D721Med (cell line): ENCODE measurements around the gene PTGES2.

Experiments used
- DNase-seq: peaks from one replicate; pipeline ENCODE4 v3.0.0; 2011; ENCODE audit warnings: low spot score; ENCODE audit not compliant: insufficient read length
- FAIRE-seq: peaks from 2 replicates; lab custom pipeline; 2011; peaks lifted over from hg19 to GRCh38; lab: Jason Lieb, UNC
- TF ChIP-seq, protein P1 (sequence below): IDR thresholded peaks from 2 replicates; pipeline ENCODE4 v1.5.1; 2012; ENCODE audit warnings: mild to moderate bottlenecking, control low read depth; ENCODE audit not compliant: insufficient read depth; ENCODE audit errors: missing control alignments

PTGES2 gene

DNA sequence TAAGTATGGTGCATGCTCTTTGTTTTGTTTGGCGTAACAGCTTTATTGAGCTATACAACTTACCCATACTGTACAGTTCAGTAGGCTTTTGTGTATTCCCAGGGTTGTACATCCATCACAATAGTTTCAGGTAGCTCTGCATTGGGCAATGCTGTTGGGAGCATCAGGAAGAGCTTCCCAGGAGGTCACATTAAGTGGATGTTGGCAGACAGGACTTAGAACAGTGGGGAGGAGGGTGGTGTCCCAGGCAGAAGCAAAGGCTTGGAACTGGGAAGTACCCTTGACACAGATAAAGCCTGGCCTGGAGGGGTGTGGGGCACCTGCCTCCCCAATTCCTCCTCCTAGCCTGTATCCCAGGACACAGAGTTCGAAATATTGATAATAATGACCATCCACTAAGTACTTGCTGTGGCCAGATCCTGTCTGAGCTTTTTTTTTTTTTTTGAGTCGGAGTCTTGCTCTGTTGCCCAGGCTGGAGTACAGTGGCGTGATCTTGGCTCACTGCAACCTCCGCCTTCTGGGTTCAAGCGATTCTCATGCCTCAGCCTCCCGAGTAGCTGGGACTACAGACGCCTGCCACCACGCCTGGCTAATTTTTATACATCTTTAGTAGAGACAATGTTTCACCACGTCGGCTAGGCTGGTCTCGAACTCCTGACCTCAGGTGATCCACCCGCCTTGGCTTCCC is 33.8 kb upstream of the PTGES2 start:
- TF ChIP-seq, protein P1, sequence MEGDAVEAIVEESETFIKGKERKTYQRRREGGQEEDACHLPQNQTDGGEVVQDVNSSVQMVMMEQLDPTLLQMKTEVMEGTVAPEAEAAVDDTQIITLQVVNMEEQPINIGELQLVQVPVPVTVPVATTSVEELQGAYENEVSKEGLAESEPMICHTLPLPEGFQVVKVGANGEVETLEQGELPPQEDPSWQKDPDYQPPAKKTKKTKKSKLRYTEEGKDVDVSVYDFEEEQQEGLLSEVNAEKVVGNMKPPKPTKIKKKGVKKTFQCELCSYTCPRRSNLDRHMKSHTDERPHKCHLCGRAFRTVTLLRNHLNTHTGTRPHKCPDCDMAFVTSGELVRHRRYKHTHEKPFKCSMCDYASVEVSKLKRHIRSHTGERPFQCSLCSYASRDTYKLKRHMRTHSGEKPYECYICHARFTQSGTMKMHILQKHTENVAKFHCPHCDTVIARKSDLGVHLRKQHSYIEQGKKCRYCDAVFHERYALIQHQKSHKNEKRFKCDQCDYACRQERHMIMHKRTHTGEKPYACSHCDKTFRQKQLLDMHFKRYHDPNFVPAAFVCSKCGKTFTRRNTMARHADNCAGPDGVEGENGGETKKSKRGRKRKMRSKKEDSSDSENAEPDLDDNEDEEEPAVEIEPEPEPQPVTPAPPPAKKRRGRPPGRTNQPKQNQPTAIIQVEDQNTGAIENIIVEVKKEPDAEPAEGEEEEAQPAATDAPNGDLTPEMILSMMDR = no peak
- FAIRE-seq (no peak), DNase-seq (no peak)

DNA sequence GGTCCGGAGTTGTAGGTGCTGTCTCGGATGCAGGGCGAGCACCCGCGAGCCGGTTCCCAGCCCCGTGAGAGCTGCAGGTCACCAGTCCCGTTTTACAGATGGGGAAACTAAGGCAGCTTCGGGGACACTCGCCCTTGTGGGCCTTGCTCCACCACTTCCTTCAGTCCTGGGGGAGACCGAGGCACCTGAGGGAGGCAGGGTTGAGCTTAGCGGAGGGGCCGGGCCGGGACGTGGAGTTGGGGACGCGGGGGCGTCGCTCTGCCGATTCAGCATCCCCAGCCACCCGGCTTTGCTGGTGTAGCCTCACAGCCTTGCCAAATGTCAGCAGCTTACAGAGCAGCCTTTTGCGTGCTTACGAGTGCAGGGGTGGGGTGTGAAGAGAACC is 33.1 kb upstream of the PTGES2 start:
- DNase-seq = no peak
- no peak for FAIRE-seq
- TF ChIP-seq, protein P1 = no peak

DNA sequence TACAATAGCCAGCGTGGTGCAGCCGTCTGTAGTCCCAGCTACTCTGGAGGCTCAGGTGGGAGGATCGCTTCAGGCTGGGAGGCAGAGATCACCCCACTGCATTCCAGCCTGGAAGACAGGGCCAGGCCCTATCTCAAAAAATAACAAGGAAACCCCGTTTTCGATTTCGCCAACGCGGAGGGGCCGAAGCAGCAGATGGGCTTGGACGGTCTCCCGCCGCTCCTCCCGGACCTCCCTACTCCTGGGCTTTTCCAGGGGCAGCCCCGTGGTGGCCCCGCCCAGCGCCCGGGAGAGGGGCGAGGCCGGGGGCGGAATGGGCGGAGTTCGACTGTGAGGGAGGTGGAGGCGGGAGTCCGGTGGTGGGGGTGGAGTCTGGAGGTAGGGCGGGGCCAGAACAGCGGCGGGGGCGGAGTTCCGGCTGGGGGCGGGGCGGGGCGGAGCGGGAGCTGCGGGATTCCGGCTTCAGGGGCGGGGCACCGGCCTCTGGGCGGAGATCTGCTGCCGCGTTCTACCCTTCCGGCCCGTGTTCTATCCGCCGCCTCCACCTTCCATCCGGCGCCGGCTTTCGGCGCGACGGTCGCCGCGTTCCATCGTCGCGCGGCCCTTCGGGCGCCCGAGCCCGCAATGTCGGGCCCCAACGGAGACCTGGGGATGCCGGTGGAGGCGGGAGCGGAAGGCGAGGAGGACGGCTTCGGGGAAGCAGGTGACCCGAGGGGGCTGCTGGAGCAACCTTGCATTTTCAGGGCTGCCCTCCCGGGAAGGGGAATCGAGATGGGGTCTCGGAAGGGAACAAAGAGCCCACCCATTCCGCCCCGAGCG is 32.5 kb upstream of the PTGES2 start, which contains the start of gene BBLN:
BBLN (plus strand) TSS at position 482 of the 819 bp plus-strand sequence; CDS start at position 625, 143 bp downstream.
- FAIRE-seq = no peak
- DNase-seq = peak; percentile 99
- TF ChIP-seq, protein P1 = no peak

DNA sequence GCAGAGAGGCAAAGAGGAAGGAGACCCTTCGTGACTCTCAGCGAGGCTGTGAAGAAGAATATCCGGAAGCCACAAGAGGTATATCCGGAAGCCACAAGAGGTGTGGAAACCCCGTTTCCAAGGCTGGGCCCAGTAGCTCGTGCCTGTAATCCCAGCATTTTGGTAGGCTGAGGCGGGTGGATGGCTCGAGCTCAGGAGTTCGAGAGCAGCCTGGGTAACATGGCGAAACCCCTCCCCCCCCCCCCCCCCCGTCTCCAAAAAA is 31.9 kb upstream of the PTGES2 start:
- DNase-seq (no peak), FAIRE-seq (no peak)
- TF ChIP-seq, protein P1 = no peak

DNA sequence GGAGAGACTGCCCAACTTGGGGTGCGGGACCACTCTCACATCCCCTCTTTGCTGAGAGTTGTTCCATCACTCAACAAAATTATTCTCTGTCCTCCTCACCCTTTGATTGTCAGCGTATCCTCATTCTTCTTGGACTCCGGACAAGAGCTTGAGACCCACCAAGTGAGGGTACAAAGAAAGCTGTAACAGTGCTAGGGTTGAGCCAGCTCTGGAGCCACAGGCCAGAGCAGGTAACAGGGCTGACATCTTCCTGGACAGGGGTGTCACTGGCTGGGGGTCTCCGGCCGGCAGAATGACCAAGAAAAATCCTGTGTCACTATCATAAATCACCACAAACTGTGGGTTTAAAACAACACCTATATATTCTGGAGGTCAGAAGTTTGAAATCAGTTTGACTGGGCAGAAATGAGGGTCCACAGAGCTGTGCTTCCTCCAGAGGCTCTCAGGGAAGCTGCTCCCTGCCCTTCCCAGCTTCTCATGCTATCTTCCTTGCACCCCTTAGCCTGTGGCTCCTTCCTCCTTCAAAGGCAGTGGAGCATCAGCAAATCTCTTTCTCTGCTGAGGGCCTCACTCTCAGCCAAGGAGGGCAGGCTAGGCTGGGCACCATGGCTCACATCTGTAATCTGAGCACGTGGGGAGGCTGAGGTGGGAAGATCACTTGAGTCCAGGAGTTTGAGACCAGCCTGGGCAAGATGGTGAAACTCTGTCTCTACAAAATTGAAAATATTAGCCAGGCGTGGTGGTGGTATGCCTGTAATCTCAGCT is 28.4 kb upstream of the PTGES2 start:
- TF ChIP-seq, protein P1 = no peak
- DNase-seq (no peak), FAIRE-seq (no peak)

DNA sequence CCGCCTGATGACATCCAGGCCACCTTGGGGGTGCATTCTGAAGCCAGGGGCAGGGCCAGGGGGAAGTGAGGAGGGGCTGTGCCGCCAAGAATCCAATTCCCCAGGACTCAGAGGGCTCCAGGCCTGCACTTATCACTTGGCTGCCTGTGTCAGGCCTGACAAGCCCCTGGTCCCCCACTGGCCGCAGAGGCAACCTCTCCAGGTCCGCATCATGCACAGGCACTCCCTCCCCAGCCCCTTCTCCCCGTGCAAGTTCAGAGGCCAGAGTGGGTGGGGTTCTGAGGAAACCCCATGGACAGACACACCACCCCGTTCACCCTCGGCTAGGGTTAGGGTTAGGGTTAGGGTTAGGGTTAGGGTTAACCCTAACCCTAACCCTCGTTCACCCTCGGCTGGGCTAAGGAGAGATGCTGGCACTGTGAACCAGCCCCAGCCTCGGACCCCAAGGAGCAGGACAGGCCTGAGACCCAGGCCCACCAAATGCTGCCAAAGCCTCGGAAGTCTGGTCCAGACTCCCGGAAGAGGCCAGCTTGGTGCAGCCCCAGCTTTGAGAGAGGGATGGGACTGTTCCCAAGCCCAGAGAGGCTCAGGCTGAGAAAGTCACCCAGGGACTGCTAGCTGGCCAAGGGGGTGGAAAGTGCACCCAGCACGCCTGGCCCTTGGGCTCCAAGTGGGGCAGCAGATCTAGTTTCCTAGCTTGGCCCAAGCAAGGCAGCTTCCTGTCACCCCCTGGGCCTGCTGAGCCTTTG is 26.6 kb upstream of the PTGES2 start:
- TF ChIP-seq, protein P1 = no peak
- FAIRE-seq (no peak), DNase-seq (no peak)
